CD14-positive monocyte (primary cell): ENCODE data around the gene HDC. TPM values are rescaled to one million over a fixed set of nuclear protein-coding genes. Genes with fewer than 3 reads are reported as not detected.
A peak's percentile ranks its signal among the peaks of the same experiment; 100 is the strongest.

Source experiments
- DNase-seq, 3 donors: peaks; one replicate each; pipeline ENCODE4 v3.0.0-alpha.2; 2011 to 2022
- H2AFZ ChIP-seq: 2 replicates; pipeline ENCODE4 v1.6.0; 2012; ENCODE audit warnings: mild to moderate bottlenecking, low read depth, low read length, inconsistent platforms; ENCODE audit not compliant: insufficient read depth, poor library complexity, severe bottlenecking
- H3K27ac ChIP-seq, 2 donors: 1 replicate in 1 of 2; 2 replicates in 1 of 2; pipeline ENCODE4 v1.5.1; 2012 to 2013; ENCODE audit warnings: low read length in 2 of 2, control low read depth in 1 of 2, inconsistent platforms in 1 of 2, low read depth in 1 of 2, mild to moderate bottlenecking in 1 of 2
- H3K27me3 ChIP-seq, 2 donors: one replicate each; pipeline versions ENCODE4 v1.6.0 to v1.6.1; 2011 to 2013; ENCODE audit warnings: low read length in 2 of 2; ENCODE audit not compliant: control insufficient read depth in 2 of 2, insufficient read depth in 2 of 2
- H3K36me3 ChIP-seq, 2 donors: replicated peaks in 1 of 2; 1 replicate in 1 of 2; 2 replicates in 1 of 2; pipeline versions ENCODE4 v1.5.1 to v1.6.1; 2012 to 2013; ENCODE audit warnings: low read length in 2 of 2, control low read depth in 1 of 2, inconsistent platforms in 1 of 2, mild to moderate bottlenecking in 1 of 2; ENCODE audit not compliant: insufficient read depth in 2 of 2, control insufficient read depth in 1 of 2
- H3K4me1 ChIP-seq, 2 donors: 1 replicate in 1 of 2; 2 replicates in 1 of 2; pipeline versions ENCODE4 v1.5.1 to v1.6.1; 2012 to 2013; ENCODE audit warnings: low read length in 2 of 2, control low read depth in 1 of 2, inconsistent platforms in 1 of 2, mild to moderate bottlenecking in 1 of 2, moderate library complexity in 1 of 2; ENCODE audit not compliant: insufficient read depth in 2 of 2, control insufficient read depth in 1 of 2
- H3K4me2 ChIP-seq: replicated peaks from 2 replicates; pipeline ENCODE3; 2012; ENCODE audit warnings: low read length, moderate library complexity, mild to moderate bottlenecking; ENCODE audit not compliant: poor library complexity, severe bottlenecking; ENCODE audit errors: extremely low read depth
- H3K4me3 ChIP-seq, 3 experiments: fragments of 200-600 bp in 1 of 3; sonication (generic) in 1 of 3; replicated peaks in 1 of 3; 1 replicate in 2 of 3; 2 replicates in 1 of 3; pipeline ENCODE4 v1.5.1; 2011 to 2013; ENCODE audit warnings: low read length in 3 of 3, mild to moderate bottlenecking in 3 of 3, control low read depth in 2 of 3, low read depth in 2 of 3, inconsistent platforms in 1 of 3, moderate library complexity in 1 of 3
- H3K79me2 ChIP-seq: 2 replicates; pipeline ENCODE4 v1.6.0; 2012; ENCODE audit warnings: mild to moderate bottlenecking, control low read depth, inconsistent platforms, low read length, moderate library complexity; ENCODE audit not compliant: insufficient read depth
- H3K9ac ChIP-seq: 2 replicates; pipeline ENCODE4 v1.6.0; 2017; ENCODE audit warnings: low read length, mild to moderate bottlenecking; ENCODE audit not compliant: insufficient read depth, poor library complexity, severe bottlenecking
- H3K9me3 ChIP-seq, 2 donors: replicated peaks in 1 of 2; 1 replicate in 1 of 2; 2 replicates in 1 of 2; pipeline versions ENCODE4 v1.5.1 to v1.6.1; 2012 to 2013; ENCODE audit warnings: low read length in 2 of 2, control low read depth in 1 of 2; ENCODE audit not compliant: control insufficient read depth in 1 of 2, insufficient read depth in 1 of 2
- H4K20me1 ChIP-seq: 2 replicates; pipeline ENCODE4 v1.6.0; 2012; ENCODE audit warnings: mild to moderate bottlenecking, low read length, control low read depth, moderate library complexity; ENCODE audit not compliant: insufficient read depth
- H3K27ac Mint-ChIP-seq, 7 donors: one replicate each; pipeline ENCODE4 v1.8.0; 2020; ENCODE audit warnings: mild to moderate bottlenecking in 7 of 7, mixed read lengths in 7 of 7, moderate library complexity in 6 of 7, inconsistent platforms in 2 of 7
- H3K27me3 Mint-ChIP-seq, 3 donors: one replicate each; pipeline ENCODE4 v1.8.0; 2021 to 2022; ENCODE audit warnings: low read depth in 3 of 3, mild to moderate bottlenecking in 3 of 3, mixed read lengths in 3 of 3, moderate library complexity in 3 of 3, inconsistent platforms in 1 of 3
- H3K36me3 Mint-ChIP-seq, 2 donors: one replicate each; pipeline ENCODE4 v1.8.0; 2020; ENCODE audit warnings: mixed read lengths in 2 of 2, inconsistent platforms in 1 of 2, mild to moderate bottlenecking in 1 of 2
- H3K4me1 Mint-ChIP-seq: one replicate; pipeline ENCODE4 v1.8.0; 2020; ENCODE audit warnings: mild to moderate bottlenecking, mixed read lengths
- H3K4me3 Mint-ChIP-seq, 2 donors: one replicate each; pipeline ENCODE4 v1.8.0; 2020; ENCODE audit warnings: mild to moderate bottlenecking in 2 of 2, mixed read lengths in 2 of 2, moderate library complexity in 1 of 2
- H3K9me3 Mint-ChIP-seq, 7 donors: one replicate each; pipeline ENCODE4 v1.8.0; 2020 to 2022; ENCODE audit warnings: mixed read lengths in 7 of 7, mild to moderate bottlenecking in 6 of 7, moderate library complexity in 6 of 7, inconsistent platforms in 2 of 7
- CTCF ChIP-seq: fragments of 200-600 bp; IDR thresholded peaks from one replicate; pipeline ENCODE4 v1.8.0; 2022; ENCODE audit warnings: antibody characterized with exemption, mild to moderate bottlenecking
- WGBS: methylation state at CpG from one replicate; pipeline ENCODE4 v1.1.5; 2013; ENCODE audit warnings: missing lambda C conversion rate; ENCODE audit not compliant: insufficient coverage; 5-methylcytosine and 5-hydroxymethylcytosine counted together
- intact Hi-C, 2 donors: fragments of 100-400 bp; cut with micrococcal nuclease; formaldehyde crosslinking; loops; one replicate each; pipeline versions ENCODE4 v1.15.0 to v1.15.1; 2023
- polyA plus RNA-seq, 3 donors: library from polyadenylated mRNA; depleted of rRNA in 1 of 3; unstranded in 2 of 3; stranded (reverse) in 1 of 3; fragments of 300-500 nt in 2 of 3; fragments of >200 nt in 1 of 3; fragmentation: Illumina TruSeq in 2 of 3; gene quantifications; 1 replicate in 2 of 3; 2 replicates in 1 of 3; pipeline ENCODE4 v1.2.3, GENCODE V29; 2012 to 2021
- small RNA-seq: library from RNA; depleted of rRNA; stranded (forward); fragments of <200 nt; gene quantifications from one replicate; pipeline ENCODE3, GENCODE V24; 2012; ENCODE audit warnings: low read depth; ENCODE audit not compliant: insufficient read length

Gene HDC
- polyA plus RNA-seq, 3 donors, result 0.11 TPM; not detected in 2

DNA sequence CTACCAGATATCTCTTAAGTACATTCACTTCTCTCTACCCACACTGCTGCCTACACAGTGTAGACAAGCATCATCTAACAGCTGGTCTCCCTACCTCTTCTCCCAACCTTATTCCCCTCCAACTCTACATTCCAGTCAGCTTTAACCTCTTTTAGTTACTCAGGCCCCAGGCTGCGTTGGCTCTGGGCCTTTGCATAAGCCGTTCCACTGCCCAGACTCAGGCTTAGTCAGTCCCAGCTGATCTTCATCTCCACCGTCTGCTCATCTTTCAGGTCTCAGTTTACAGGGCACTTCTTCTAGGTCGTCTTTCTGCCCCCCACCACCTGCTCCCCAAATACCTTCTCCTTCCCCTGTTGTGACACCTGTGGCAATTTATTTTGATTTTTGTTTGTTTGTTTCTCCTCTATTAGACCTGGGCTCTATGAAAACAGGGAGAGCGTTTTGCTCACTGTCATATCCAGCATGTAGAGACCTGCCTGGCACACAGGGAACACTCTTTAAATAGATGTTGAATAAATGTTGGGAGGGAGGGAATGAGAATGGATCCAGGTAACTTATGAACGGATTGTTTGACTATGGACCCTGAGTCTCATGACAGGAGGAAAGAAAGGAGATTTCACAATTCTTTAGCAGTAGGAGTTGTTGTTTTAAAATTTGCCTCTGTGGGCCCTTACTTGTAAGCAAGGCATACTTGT, 72.5 kb downstream of the HDC start:
- Histone ChIP-seq H3K4me2 (no peak overlapping the region), H3K9me3 (no peaks in the 10 kb centered on the region), H3K79me2 (no peaks in the 10 kb centered on the region), H3K9ac (no peak overlapping the region), H3K27me3 (no peaks in the 10 kb centered on the region), H2AFZ (no peak overlapping the region), H4K20me1 (no peaks in the 10 kb centered on the region), H3K4me1 (no peaks in the 10 kb centered on the region), H3K36me3 (no peaks in the 10 kb centered on the region), H3K27ac (no peak overlapping the region), H3K4me3 (no peak overlapping the region)
- no peaks in the 10 kb centered on the region for H3K4me1 Mint-ChIP-seq
- intact Hi-C loops, result no loop called here
- no peaks in the 10 kb centered on the region for H3K9me3 Mint-ChIP-seq
- no peak for DNase-seq
- WGBS, result 96% methylated on average over 3 of the region's 6 CpGs
- TF ChIP-seq CTCF, result no peak
- no peaks in the 10 kb centered on the region for H3K36me3 Mint-ChIP-seq
- peak overlapping the region in 1 of 7 donors; percentile 47 for H3K27ac Mint-ChIP-seq
- peaks cover 0 to 4% (median 1%) of the 10 kb centered on the region in 3 donors for H3K27me3 Mint-ChIP-seq
- H3K4me3 Mint-ChIP-seq, result no peak overlapping the region

DNA sequence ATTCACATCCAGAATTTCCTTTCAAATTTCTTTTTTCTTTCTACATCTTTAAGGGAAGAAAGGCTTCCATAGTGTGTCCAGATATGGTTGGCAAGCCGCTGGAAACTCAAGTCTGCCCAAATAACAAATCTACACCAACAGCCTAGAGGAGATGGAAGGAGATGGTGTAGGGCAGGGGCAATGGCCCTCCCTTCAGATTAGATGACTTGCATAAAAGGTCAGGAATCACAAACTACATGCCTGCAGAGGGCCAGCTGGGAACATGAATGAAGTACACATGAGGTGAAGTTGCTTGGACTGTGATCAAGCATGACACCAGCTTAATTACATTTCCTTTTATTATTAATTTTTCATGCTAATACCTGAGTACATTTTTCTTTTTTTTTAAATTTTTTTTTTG, 73.4 kb downstream of the HDC start:
- no peak overlapping the region for H3K27ac Mint-ChIP-seq
- H3K27me3 Mint-ChIP-seq, result peaks cover 0 to 4% (median 1%) of the 10 kb centered on the region in 3 donors

More for the DNA sequence above, 73.4 kb downstream of the HDC start:
- Histone ChIP-seq H3K4me2 (no peak overlapping the region), H3K79me2 (no peaks in the 10 kb centered on the region), H3K9ac (no peak overlapping the region), H3K9me3 (no peaks in the 10 kb centered on the region), H3K36me3 (no peaks in the 10 kb centered on the region), H3K4me1 (no peaks in the 10 kb centered on the region), H3K27ac (no peak overlapping the region), H2AFZ (no peak overlapping the region), H4K20me1 (no peaks in the 10 kb centered on the region), H3K4me3 (no peak overlapping the region), H3K27me3 (no peaks in the 10 kb centered on the region)
- intact Hi-C loops, result no loop called here
- no peak for DNase-seq
- no peaks in the 10 kb centered on the region for H3K4me1 Mint-ChIP-seq
- no CpG with 5 or more reads among the region's 1 CpG for WGBS
- no peak overlapping the region for H3K4me3 Mint-ChIP-seq
- no peak for TF ChIP-seq CTCF
- peaks cover 0 to 3% of the 10 kb centered on the region in 2 donors for H3K36me3 Mint-ChIP-seq
- H3K9me3 Mint-ChIP-seq, result no peaks in the 10 kb centered on the region

Small RNA genes lying within 50 kb of the gene (small RNA-seq; reads per million reads assigned to genes)
- not detected for gene RF00019

Other genes starting within 250 kb of the HDC start
- gene ATP8B4, start 146.5 kb downstream of the HDC start, polyA plus RNA-seq, result 1 to 10 TPM; 6.1 to 9.6 (median 6.8) TPM
- gene SLC27A2, start 83.5 kb downstream of the HDC start, polyA plus RNA-seq, result under 1 TPM in 1 of 3 donors, not detected in 2; 0.13 TPM
- 10 to 100 TPM; 12.9 to 15.1 (median 14.9) TPM for gene GABPB1, start 89.5 kb upstream of the HDC start, polyA plus RNA-seq
- gene USP8, start 158.7 kb upstream of the HDC start, polyA plus RNA-seq, result 10 to 100 TPM; 32.1 to 62.4 (median 37.3) TPM